CD14-positive monocyte (primary cell): ENCODE results near the gene EVL. TPM values are rescaled to one million over a fixed set of nuclear protein-coding genes. Genes with fewer than 3 reads are reported as not detected.

ENCODE experiments used
- DNase-seq, 3 donors: peaks; one replicate each; pipeline ENCODE4 v3.0.0-alpha.2; 2011 to 2022
- H2AFZ ChIP-seq: 2 replicates; pipeline ENCODE4 v1.6.0; 2012; ENCODE audit warnings: mild to moderate bottlenecking, low read depth, low read length, inconsistent platforms; ENCODE audit not compliant: insufficient read depth, poor library complexity, severe bottlenecking
- H3K27ac ChIP-seq, 2 donors: 1 replicate in 1 of 2; 2 replicates in 1 of 2; pipeline ENCODE4 v1.5.1; 2012 to 2013; ENCODE audit warnings: low read length in 2 of 2, control low read depth in 1 of 2, inconsistent platforms in 1 of 2, low read depth in 1 of 2, mild to moderate bottlenecking in 1 of 2
- H3K27me3 ChIP-seq, 2 donors: one replicate each; pipeline versions ENCODE4 v1.6.0 to v1.6.1; 2011 to 2013; ENCODE audit warnings: low read length in 2 of 2; ENCODE audit not compliant: control insufficient read depth in 2 of 2, insufficient read depth in 2 of 2
- H3K36me3 ChIP-seq, 2 donors: replicated peaks in 1 of 2; 1 replicate in 1 of 2; 2 replicates in 1 of 2; pipeline versions ENCODE4 v1.5.1 to v1.6.1; 2012 to 2013; ENCODE audit warnings: low read length in 2 of 2, control low read depth in 1 of 2, inconsistent platforms in 1 of 2, mild to moderate bottlenecking in 1 of 2; ENCODE audit not compliant: insufficient read depth in 2 of 2, control insufficient read depth in 1 of 2
- H3K4me1 ChIP-seq, 2 donors: 1 replicate in 1 of 2; 2 replicates in 1 of 2; pipeline versions ENCODE4 v1.5.1 to v1.6.1; 2012 to 2013; ENCODE audit warnings: low read length in 2 of 2, control low read depth in 1 of 2, inconsistent platforms in 1 of 2, mild to moderate bottlenecking in 1 of 2, moderate library complexity in 1 of 2; ENCODE audit not compliant: insufficient read depth in 2 of 2, control insufficient read depth in 1 of 2
- H3K4me2 ChIP-seq: replicated peaks from 2 replicates; pipeline ENCODE3; 2012; ENCODE audit warnings: low read length, moderate library complexity, mild to moderate bottlenecking; ENCODE audit not compliant: poor library complexity, severe bottlenecking; ENCODE audit errors: extremely low read depth
- H3K4me3 ChIP-seq, 3 experiments: fragments of 200-600 bp in 1 of 3; sonication (generic) in 1 of 3; replicated peaks in 1 of 3; 1 replicate in 2 of 3; 2 replicates in 1 of 3; pipeline ENCODE4 v1.5.1; 2011 to 2013; ENCODE audit warnings: low read length in 3 of 3, mild to moderate bottlenecking in 3 of 3, control low read depth in 2 of 3, low read depth in 2 of 3, inconsistent platforms in 1 of 3, moderate library complexity in 1 of 3
- H3K79me2 ChIP-seq: 2 replicates; pipeline ENCODE4 v1.6.0; 2012; ENCODE audit warnings: mild to moderate bottlenecking, control low read depth, inconsistent platforms, low read length, moderate library complexity; ENCODE audit not compliant: insufficient read depth
- H3K9ac ChIP-seq: 2 replicates; pipeline ENCODE4 v1.6.0; 2017; ENCODE audit warnings: low read length, mild to moderate bottlenecking; ENCODE audit not compliant: insufficient read depth, poor library complexity, severe bottlenecking
- H3K9me3 ChIP-seq, 2 donors: replicated peaks in 1 of 2; 1 replicate in 1 of 2; 2 replicates in 1 of 2; pipeline versions ENCODE4 v1.5.1 to v1.6.1; 2012 to 2013; ENCODE audit warnings: low read length in 2 of 2, control low read depth in 1 of 2; ENCODE audit not compliant: control insufficient read depth in 1 of 2, insufficient read depth in 1 of 2
- H4K20me1 ChIP-seq: 2 replicates; pipeline ENCODE4 v1.6.0; 2012; ENCODE audit warnings: mild to moderate bottlenecking, low read length, control low read depth, moderate library complexity; ENCODE audit not compliant: insufficient read depth
- H3K27ac Mint-ChIP-seq, 7 donors: one replicate each; pipeline ENCODE4 v1.8.0; 2020; ENCODE audit warnings: mild to moderate bottlenecking in 7 of 7, mixed read lengths in 7 of 7, moderate library complexity in 6 of 7, inconsistent platforms in 2 of 7
- H3K27me3 Mint-ChIP-seq, 3 donors: one replicate each; pipeline ENCODE4 v1.8.0; 2021 to 2022; ENCODE audit warnings: low read depth in 3 of 3, mild to moderate bottlenecking in 3 of 3, mixed read lengths in 3 of 3, moderate library complexity in 3 of 3, inconsistent platforms in 1 of 3
- H3K36me3 Mint-ChIP-seq, 2 donors: one replicate each; pipeline ENCODE4 v1.8.0; 2020; ENCODE audit warnings: mixed read lengths in 2 of 2, inconsistent platforms in 1 of 2, mild to moderate bottlenecking in 1 of 2
- H3K4me1 Mint-ChIP-seq: one replicate; pipeline ENCODE4 v1.8.0; 2020; ENCODE audit warnings: mild to moderate bottlenecking, mixed read lengths
- H3K4me3 Mint-ChIP-seq, 2 donors: one replicate each; pipeline ENCODE4 v1.8.0; 2020; ENCODE audit warnings: mild to moderate bottlenecking in 2 of 2, mixed read lengths in 2 of 2, moderate library complexity in 1 of 2
- H3K9me3 Mint-ChIP-seq, 7 donors: one replicate each; pipeline ENCODE4 v1.8.0; 2020 to 2022; ENCODE audit warnings: mixed read lengths in 7 of 7, mild to moderate bottlenecking in 6 of 7, moderate library complexity in 6 of 7, inconsistent platforms in 2 of 7
- WGBS: methylation state at CpG from one replicate; pipeline ENCODE4 v1.1.5; 2013; ENCODE audit warnings: missing lambda C conversion rate; ENCODE audit not compliant: insufficient coverage; 5-methylcytosine and 5-hydroxymethylcytosine counted together
- intact Hi-C, 2 donors: fragments of 100-400 bp; cut with micrococcal nuclease; formaldehyde crosslinking; loops; one replicate each; pipeline versions ENCODE4 v1.15.0 to v1.15.1; 2023
- polyA plus RNA-seq, 3 donors: library from polyadenylated mRNA; depleted of rRNA in 1 of 3; unstranded in 2 of 3; stranded (reverse) in 1 of 3; fragments of 300-500 nt in 2 of 3; fragments of >200 nt in 1 of 3; fragmentation: Illumina TruSeq in 2 of 3; gene quantifications; 1 replicate in 2 of 3; 2 replicates in 1 of 3; pipeline ENCODE4 v1.2.3, GENCODE V29; 2012 to 2021
- TF ChIP-seq, protein P1 (sequence below): fragments of 200-600 bp; IDR thresholded peaks from one replicate; pipeline ENCODE4 v1.8.0; 2022; ENCODE audit warnings: antibody characterized with exemption, mild to moderate bottlenecking

The EVL gene
- polyA plus RNA-seq, 3 donors = 3.2 to 131 (median 6.7) TPM

DNA sequence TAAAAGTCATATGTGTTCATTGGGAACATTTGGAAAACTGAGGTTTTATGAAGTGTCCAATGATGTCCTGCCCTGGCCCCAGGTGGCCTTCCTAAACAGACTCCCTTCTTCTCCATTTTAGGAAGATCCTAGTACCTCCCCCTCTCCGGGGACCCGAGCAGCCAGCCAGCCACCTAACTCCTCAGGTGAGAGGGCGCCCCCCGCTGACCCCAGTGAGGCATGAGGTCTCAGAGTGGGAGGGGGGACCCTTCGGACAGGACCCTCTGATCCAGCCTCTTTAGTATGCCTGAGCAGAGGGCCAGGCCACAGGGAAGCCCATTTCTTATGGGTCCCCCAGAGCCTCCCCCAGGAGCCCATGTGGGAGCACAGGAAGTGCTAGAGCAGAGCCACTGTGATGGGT is 70.6 kb downstream of the EVL start:
- no peak for DNase-seq
- Mint-ChIP-seq H3K9me3 (no peaks in the 10 kb centered on the region), H3K4me3 (no peak overlapping the region), H3K27me3 (peaks cover 0 to 2% (median 0%) of the 10 kb centered on the region in 3 donors), H3K36me3 (peaks cover 78% of the 10 kb centered on the region in 2 donors), H3K27ac (no peak overlapping the region), H3K4me1 (peaks cover 8% of the 10 kb centered on the region)
- no peak overlapping the region for H3K27ac ChIP-seq
- no peak overlapping the region for H3K4me2 ChIP-seq
- H3K27me3 ChIP-seq = no peaks in the 10 kb centered on the region
- H4K20me1 ChIP-seq = no peaks in the 10 kb centered on the region
- peaks cover 72 to 77% of the 10 kb centered on the region in 2 donors for H3K36me3 ChIP-seq
- TF ChIP-seq, protein P1, sequence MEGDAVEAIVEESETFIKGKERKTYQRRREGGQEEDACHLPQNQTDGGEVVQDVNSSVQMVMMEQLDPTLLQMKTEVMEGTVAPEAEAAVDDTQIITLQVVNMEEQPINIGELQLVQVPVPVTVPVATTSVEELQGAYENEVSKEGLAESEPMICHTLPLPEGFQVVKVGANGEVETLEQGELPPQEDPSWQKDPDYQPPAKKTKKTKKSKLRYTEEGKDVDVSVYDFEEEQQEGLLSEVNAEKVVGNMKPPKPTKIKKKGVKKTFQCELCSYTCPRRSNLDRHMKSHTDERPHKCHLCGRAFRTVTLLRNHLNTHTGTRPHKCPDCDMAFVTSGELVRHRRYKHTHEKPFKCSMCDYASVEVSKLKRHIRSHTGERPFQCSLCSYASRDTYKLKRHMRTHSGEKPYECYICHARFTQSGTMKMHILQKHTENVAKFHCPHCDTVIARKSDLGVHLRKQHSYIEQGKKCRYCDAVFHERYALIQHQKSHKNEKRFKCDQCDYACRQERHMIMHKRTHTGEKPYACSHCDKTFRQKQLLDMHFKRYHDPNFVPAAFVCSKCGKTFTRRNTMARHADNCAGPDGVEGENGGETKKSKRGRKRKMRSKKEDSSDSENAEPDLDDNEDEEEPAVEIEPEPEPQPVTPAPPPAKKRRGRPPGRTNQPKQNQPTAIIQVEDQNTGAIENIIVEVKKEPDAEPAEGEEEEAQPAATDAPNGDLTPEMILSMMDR = no peak
- no peak overlapping the region for H2AFZ ChIP-seq
- 96% methylated on average over 4 of the region's 5 CpGs for WGBS
- no peak overlapping the region for H3K4me3 ChIP-seq
- no peaks in the 10 kb centered on the region for H3K79me2 ChIP-seq
- no peaks in the 10 kb centered on the region for H3K4me1 ChIP-seq
- no peak overlapping the region for H3K9ac ChIP-seq
- intact Hi-C loops = no loop called here
- no peaks in the 10 kb centered on the region for H3K9me3 ChIP-seq

DNA sequence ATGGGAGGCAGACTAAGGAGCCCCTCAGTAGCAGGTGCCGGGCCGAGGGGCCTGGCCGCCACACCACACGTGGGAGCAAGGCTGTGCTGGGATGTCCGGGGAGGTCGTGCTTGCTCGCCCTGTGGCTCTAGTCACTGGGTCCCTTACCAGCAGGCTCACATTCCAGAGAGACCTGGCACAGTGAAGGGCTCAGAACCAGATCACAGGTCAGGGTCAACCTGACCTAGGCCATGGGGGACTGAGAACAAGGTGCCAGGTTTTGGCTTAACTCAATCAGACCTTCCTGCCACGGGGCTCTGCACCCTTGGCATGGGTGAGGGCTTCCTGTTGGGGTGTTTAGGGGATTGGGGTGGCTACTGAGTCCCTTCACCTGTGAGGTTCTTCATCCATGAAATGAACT is 72.0 kb downstream of the EVL start:
- peaks cover 12% of the 10 kb centered on the region for H3K4me1 Mint-ChIP-seq
- H3K4me2 ChIP-seq = no peak overlapping the region
- H3K79me2 ChIP-seq = no peaks in the 10 kb centered on the region
- no peak overlapping the region for H3K4me3 Mint-ChIP-seq
- no peak overlapping the region for H2AFZ ChIP-seq
- H3K9me3 Mint-ChIP-seq = no peaks in the 10 kb centered on the region
- TF ChIP-seq, protein P1 = no peak
- intact Hi-C loops = no loop called here
- H3K27me3 ChIP-seq = no peaks in the 10 kb centered on the region
- H3K9me3 ChIP-seq = no peaks in the 10 kb centered on the region
- H4K20me1 ChIP-seq = no peaks in the 10 kb centered on the region
- H3K36me3 ChIP-seq = peaks cover 63 to 67% of the 10 kb centered on the region in 2 donors
- peaks cover 0 to 2% (median 0%) of the 10 kb centered on the region in 3 donors for H3K27me3 Mint-ChIP-seq
- 99% methylated on average over 8 of the region's 8 CpGs for WGBS
- peaks cover 70 to 74% of the 10 kb centered on the region in 2 donors for H3K36me3 Mint-ChIP-seq
- H3K27ac ChIP-seq = no peak overlapping the region
- H3K27ac Mint-ChIP-seq = no peak overlapping the region
- H3K4me3 ChIP-seq = no peak overlapping the region
- DNase-seq = no peak
- no peak overlapping the region for H3K9ac ChIP-seq
- H3K4me1 ChIP-seq = no peaks in the 10 kb centered on the region
